Vagina (tissue), 2 donors: Measurements from ENCODE around the gene AIFM3.
"Not testable (repeated sequence)": the region's sequence is repeated elsewhere in the genome, so short reads cannot be mapped to it uniquely, and the experiment has no call there.

ENCODE experiments used
- CTCF ChIP-seq, 3 experiments: fragments of 450-650 bp in 2 of 3; fragments of 200-600 bp in 1 of 3; sonication (generic) in 1 of 3; IDR thresholded peaks; one replicate each; pipeline ENCODE4 v1.5.1; 2017 to 2019; ENCODE audit warnings: antibody characterized with exemption in 3 of 3, mild to moderate bottlenecking in 2 of 3, moderate library complexity in 2 of 3
- POLR2A ChIP-seq, 2 donors: fragments of 450-650 bp; IDR thresholded peaks; one replicate each; pipeline ENCODE4 v1.6.1; 2017; ENCODE audit warnings: antibody characterized with exemption in 2 of 2, mild to moderate bottlenecking in 2 of 2, moderate library complexity in 2 of 2
- POLR2AphosphoS5 ChIP-seq, 2 donors: sonication (generic); formaldehyde crosslinking; IDR thresholded peaks; one replicate each; pipeline ENCODE4 v1.9.0; 2017; ENCODE audit warnings: antibody characterized with exemption in 2 of 2, mild to moderate bottlenecking in 2 of 2, low read depth in 1 of 2; ENCODE audit not compliant: insufficient read depth in 1 of 2

- TF ChIP-seq CTCF (IDR thresholded peaks at IDR 0.05); POLR2A (IDR thresholded peaks at IDR 0.05); POLR2AphosphoS5 (IDR thresholded peaks at IDR 0.05; ENCODE audit: insufficient read depth in 1 of 2, low read depth in 1 of 2): not testable (repeated sequence)
Observed at GRCh38 chr22:21009208-21009607, 42.2 kb downstream of the AIFM3 start.
